GM21786 (cell line): ENCODE data around the gene KDM4C.

Experiments used
- ATAC-seq: cut with Tn5 transposase; IDR thresholded peaks from one replicate; pipeline ENCODE4 v1.9.1; 2021; ENCODE audit not compliant: unreplicated experiment

The KDM4C gene

DNA sequence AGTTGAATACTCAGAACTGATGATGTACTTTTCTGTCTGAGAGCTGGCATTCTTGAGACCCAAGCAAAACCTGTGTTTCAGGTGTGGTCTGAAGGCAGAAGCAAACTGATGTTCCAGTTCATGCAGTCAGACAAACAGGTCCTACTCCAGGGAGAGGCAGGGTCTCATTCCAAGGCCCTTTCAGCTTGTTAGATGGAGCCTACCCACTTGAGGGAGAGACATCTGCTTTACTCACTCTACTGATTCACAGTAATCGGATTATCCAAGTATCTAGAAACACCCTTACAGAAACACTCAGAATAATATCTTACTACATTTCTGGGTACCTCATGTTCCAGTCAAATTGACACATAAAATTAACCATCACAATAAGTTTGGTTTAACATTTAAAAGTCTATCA lies 207.8 kb downstream of the KDM4C start:
- no peak for ATAC-seq

DNA sequence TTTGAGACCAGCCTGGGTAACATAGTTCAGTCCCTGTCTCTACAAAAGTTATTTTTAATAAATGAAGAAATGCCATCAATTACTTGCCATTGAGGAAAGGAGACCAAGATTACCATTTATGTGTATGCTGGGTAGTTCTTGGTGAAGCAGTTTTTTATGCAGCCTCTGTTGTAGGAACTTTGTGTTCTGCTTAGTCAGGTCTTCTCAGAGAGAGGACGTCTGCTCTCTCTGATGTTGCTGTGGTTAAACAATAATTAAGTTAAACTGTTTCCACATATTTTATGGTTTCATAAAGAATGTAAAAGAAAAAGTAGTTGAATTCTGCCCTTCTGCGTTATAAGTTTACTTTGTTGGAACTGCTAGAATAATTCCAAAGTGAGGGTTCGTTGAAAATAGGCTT lies 210.5 kb downstream of the KDM4C start:
- no peak for ATAC-seq

GRCh38 chr9:6969805-6970204 lies 212.0 kb downstream of the KDM4C start:
- no peak for ATAC-seq

GRCh38 chr9:6973089-6973488 lies 215.3 kb downstream of the KDM4C start:
- no peak for ATAC-seq

DNA sequence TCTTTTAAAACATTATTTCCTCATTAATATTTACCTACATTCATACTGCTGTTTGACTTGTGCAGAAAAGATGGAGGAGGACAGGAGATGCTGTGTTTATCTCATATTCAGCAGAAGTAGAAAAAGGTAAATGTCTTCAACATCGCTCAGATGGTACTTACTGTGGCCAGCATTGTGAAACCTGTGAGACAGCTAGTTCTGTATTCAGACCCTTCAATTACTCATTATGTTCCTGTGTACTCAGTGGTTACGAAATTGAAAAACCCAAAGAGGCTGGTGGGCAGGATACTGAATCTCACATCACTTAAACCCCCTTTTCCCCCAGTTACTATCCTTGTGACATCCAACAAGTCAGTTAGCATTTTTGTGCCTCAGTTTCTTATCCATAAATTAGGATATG lies 216.0 kb downstream of the KDM4C start:
- peak; percentile 98 for ATAC-seq

DNA sequence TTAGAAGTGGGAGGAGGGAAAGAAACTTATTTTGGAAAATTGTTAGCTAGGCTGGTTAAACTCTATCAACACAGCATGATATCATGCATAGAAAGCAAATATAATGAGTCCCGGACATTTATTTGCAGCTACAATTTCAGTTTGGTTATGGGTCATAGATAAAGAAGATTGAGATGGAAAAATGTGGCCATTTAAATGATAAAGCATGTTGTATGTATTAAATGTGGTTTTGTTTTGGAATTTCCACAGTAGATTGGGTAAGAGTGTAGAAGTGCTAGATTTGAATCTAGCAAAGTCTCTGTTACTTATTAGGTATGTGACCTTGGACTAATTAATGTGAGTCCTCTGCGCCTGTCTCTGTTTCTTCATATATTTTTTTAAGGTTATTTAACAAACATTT lies 217.4 kb downstream of the KDM4C start:
- ATAC-seq: no peak

DNA sequence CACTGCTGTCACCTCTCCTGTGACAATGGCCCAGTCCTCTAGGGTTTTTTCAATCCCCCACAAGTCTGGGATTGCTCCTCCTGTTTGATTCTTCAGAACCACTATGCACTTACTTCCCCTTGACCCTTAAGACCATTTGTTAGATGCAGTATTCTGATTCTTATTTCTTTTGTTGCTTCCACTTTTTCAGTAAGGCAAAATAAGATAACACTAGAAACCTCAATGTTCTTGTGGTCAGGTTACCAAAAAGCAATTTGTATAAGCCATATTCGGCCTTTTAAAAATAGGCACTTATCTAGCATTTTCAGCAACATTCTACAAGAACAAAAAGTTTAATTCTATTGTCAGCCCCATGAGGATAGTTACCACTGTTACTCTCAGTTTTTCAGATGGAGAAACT lies 220.0 kb downstream of the KDM4C start:
- ATAC-seq: no peak

GRCh38 chr9:6978591-6978990 lies 220.8 kb downstream of the KDM4C start:
- ATAC-seq: no peak

GRCh38 chr9:6984941-6985578 lies 227.3 kb downstream of the KDM4C start:
- no peak for ATAC-seq

- ATAC-seq: no peak
Measured at GRCh38 chr9:6986141-6986815, 228.5 kb downstream of the KDM4C start.

DNA sequence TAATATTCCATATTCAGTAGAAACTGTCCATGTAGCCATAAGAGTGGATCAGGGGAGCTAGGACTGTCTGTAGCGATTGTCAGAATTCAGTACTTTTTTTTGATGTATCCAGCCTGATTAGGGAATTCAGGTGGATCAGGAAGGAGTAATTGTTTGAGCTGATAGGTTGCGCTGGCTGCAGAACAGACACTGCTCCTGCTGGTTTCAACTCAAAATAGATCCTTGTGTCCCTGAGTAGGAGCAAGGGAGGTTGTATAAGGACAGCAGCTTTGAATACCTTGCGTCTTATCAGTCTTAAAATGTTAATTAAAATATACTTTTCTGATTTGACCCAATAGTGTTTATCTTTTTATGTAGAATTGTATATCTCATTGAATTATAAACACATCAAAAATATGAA lies 229.6 kb downstream of the KDM4C start:
- no peak for ATAC-seq

GRCh38 chr9:6991418-6991817 lies 233.6 kb downstream of the KDM4C start:
- no peak for ATAC-seq

- no peak for ATAC-seq
Measured at GRCh38 chr9:6996061-6996854, 238.5 kb downstream of the KDM4C start.

DNA sequence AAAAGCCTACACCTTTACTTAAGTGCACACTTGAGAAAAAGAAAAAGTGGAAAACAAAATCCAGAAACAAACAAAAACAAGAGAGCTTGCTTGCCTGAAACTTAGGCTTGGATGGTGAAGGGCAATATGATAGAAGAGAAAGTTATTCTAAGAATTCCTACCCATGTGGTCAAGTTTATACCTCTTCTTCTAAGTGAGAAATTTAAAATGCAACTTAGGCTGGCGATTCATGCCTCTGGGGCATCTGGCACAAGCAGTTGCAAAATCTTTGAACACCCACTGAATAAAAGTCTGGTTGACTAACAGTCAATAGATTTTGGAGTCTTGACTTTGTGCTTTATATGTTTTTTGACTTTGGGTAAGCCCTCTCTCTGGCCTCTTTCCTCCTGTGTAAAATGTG lies 239.6 kb downstream of the KDM4C start:
- ATAC-seq: no peak

GRCh38 chr9:6999794-7000193 lies 242.0 kb downstream of the KDM4C start:
- ATAC-seq: no peak

- ATAC-seq: no peak
Measured at GRCh38 chr9:7001571-7001970, 243.8 kb downstream of the KDM4C start.

DNA sequence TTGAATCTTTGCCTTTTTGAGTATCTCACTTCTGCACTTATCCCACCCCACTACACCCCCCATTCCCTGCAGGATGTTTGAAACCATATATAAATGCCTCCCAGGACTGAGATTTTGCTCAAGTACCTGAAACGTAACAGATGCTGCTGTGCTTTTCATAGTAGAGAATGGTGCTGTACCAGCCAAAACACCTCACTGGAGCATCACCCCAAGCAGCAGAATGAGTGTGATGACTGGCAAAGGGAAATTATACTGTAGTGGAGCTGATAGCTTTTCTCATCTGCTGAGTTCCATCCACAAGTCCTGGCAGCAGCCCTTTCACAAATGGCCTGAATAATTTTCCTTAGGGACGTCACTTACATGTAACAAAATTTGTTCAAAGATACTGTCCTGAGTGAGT lies 246.1 kb downstream of the KDM4C start:
- ATAC-seq: no peak

- no peak for ATAC-seq
Measured at GRCh38 chr9:7006417-7006816, 248.6 kb downstream of the KDM4C start.

- no peak for ATAC-seq
Measured at GRCh38 chr9:7008411-7008810, 250.6 kb downstream of the KDM4C start.

- no peak for ATAC-seq
Measured at GRCh38 chr9:7009065-7009464, 251.3 kb downstream of the KDM4C start.

DNA sequence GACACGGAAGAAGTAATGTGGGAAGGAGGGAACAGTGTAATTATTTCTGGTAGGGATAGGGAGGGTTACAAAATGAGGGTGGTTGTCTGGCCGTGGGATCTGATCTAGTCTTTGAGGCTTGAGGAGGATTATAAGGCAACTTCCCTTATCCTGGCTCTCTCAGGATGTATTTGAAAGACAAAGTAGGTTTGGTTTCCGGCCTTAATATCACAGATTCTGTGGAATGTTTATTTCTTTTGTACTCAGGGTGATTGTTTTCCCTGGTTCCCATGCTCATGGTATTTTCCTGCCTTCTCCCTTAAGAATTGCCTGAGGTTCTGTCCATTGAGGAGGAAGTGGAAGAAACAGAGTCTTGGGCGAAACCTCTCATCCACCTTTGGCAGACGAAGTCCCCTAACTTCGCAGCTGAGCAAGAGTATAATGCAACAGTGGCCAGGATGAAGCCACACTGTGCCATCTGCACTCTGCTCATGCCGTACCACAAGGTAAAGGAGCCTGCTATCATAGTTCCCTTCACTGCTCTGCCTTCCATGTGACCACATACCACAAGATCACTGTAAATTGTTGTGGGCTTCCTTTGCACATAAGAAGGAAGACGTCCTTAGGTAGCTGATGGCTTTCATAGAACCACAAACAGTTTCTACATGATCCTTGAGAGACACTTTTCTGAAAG lies 253.8 kb downstream of the KDM4C start:
- no peak for ATAC-seq

DNA sequence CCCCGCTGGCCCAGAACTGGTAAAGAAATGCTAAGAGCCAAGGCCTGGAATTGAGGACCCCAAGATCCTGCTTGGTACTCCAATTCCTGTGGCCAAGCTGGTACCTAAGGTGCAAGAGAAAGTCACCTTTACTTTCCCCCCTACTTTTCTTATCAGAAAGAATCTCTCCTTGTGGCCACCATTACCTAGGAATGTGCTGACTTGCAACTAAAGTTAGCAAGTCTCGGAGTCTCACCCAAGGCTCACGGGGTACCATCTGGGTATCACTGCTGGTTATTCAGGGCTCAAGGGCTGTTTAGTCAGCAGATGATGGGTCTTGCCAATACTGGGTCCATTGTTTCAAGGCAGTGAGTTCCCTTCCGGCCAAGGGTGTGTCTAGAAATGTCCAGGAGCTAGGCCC lies 270.2 kb downstream of the KDM4C start:
- ATAC-seq: no peak
